HFFc6 (cell line): ENCODE results near the gene LUM. TPM values are rescaled to one million over a fixed set of nuclear protein-coding genes. Genes with fewer than 3 reads are reported as not detected.

Experiments
- DNase-seq: peaks from one replicate; pipeline ENCODE4 v3.0.0-alpha.2; 2018
- H3K27ac Mint-ChIP-seq: 2 replicates; pipeline ENCODE4 v1.8.0; 2020; ENCODE audit warnings: mild to moderate bottlenecking, mixed read lengths
- H3K27me3 Mint-ChIP-seq: 2 replicates; pipeline ENCODE4 v1.8.0; 2021; ENCODE audit warnings: mild to moderate bottlenecking, moderate library complexity, mixed read lengths; ENCODE audit not compliant: insufficient read depth
- H3K36me3 Mint-ChIP-seq: 2 replicates; pipeline ENCODE4 v1.8.0; 2021; ENCODE audit warnings: low read depth, mixed read lengths
- H3K4me1 Mint-ChIP-seq: 2 replicates; pipeline ENCODE4 v1.8.0; 2020; ENCODE audit warnings: low read depth, mixed read lengths
- H3K4me3 Mint-ChIP-seq: 2 replicates; pipeline ENCODE4 v1.8.0; 2020; ENCODE audit warnings: mild to moderate bottlenecking, moderate library complexity, mixed read lengths
- H3K9me3 Mint-ChIP-seq: 2 replicates; pipeline ENCODE4 v1.8.0; 2020; ENCODE audit warnings: mild to moderate bottlenecking, mixed read lengths
- CTCF ChIP-seq: fragments of 200-600 bp; sonication (generic); IDR thresholded peaks from 2 replicates; pipeline ENCODE4 v1.5.0; 2021; ENCODE audit warnings: antibody characterized with exemption, mild to moderate bottlenecking
- total RNA-seq, 6 experiments: library from RNA; stranded (reverse); fragmentation: NEBNext Ultra II Directional; extraction: Animal tissue kit (Norgen Biotek cat#: 25700); gene quantifications; 2 replicates in 1 of 6; 3 replicates in 5 of 6; pipeline ENCODE4 v1.2.3, GENCODE V29; 2021

LUM gene
- total RNA-seq, 6 experiments from 2014 or later = 34.3 to 78.1 (median 57.3) TPM

- Mint-ChIP-seq H3K27me3 (peaks cover 1% of the 10 kb centered on the region; the same call in 1 of the 2 replicates), H3K27ac (no peak overlapping the region), H3K9me3 (no peaks in the 10 kb centered on the region), H3K4me1 (no peaks in the 10 kb centered on the region), H3K4me3 (no peak overlapping the region), H3K36me3 (no peaks in the 10 kb centered on the region)
- no peak for TF ChIP-seq CTCF
- DNase-seq = no peak
Measured at GRCh38 chr12:91074851-91075250, 36.4 kb downstream of the LUM start.

- no peak for DNase-seq
- H3K4me1 Mint-ChIP-seq = no peaks in the 10 kb centered on the region
- peaks cover 1% of the 10 kb centered on the region; the same call in 1 of the 2 replicates for H3K27me3 Mint-ChIP-seq
- H3K36me3 Mint-ChIP-seq = no peaks in the 10 kb centered on the region
- no peak for TF ChIP-seq CTCF
- H3K27ac Mint-ChIP-seq = no peak overlapping the region
- H3K4me3 Mint-ChIP-seq = no peak overlapping the region
- H3K9me3 Mint-ChIP-seq = no peaks in the 10 kb centered on the region
Measured at GRCh38 chr12:91074154-91074709, 37.1 kb downstream of the LUM start.

- TF ChIP-seq CTCF = no peak
- H3K27me3 Mint-ChIP-seq = peaks cover 1% of the 10 kb centered on the region; the same call in 1 of the 2 replicates
- no peaks in the 10 kb centered on the region for H3K36me3 Mint-ChIP-seq
- no peak for DNase-seq
- no peaks in the 10 kb centered on the region for H3K4me1 Mint-ChIP-seq
- no peak overlapping the region for H3K27ac Mint-ChIP-seq
- H3K4me3 Mint-ChIP-seq = no peak overlapping the region
- H3K9me3 Mint-ChIP-seq = no peaks in the 10 kb centered on the region
Measured at GRCh38 chr12:91073426-91073825, 37.9 kb downstream of the LUM start.

GRCh38 chr12:91072931-91073330 lies 38.4 kb downstream of the LUM start:
- Mint-ChIP-seq H3K27ac (no peak overlapping the region), H3K27me3 (peaks cover 3% of the 10 kb centered on the region; the same call in 1 of the 2 replicates), H3K4me3 (no peak overlapping the region), H3K4me1 (no peaks in the 10 kb centered on the region), H3K36me3 (no peaks in the 10 kb centered on the region), H3K9me3 (no peaks in the 10 kb centered on the region)
- TF ChIP-seq CTCF = no peak
- DNase-seq = no peak

- TF ChIP-seq CTCF = no peak
- H3K27me3 Mint-ChIP-seq = peaks cover 2% of the 10 kb centered on the region; the same call in 1 of the 2 replicates
- no peak overlapping the region for H3K4me3 Mint-ChIP-seq
- H3K36me3 Mint-ChIP-seq = no peaks in the 10 kb centered on the region
- no peaks in the 10 kb centered on the region for H3K4me1 Mint-ChIP-seq
- no peaks in the 10 kb centered on the region for H3K9me3 Mint-ChIP-seq
- H3K27ac Mint-ChIP-seq = no peak overlapping the region
- no peak for DNase-seq
Measured at GRCh38 chr12:91070936-91071335, 40.4 kb downstream of the LUM start.

- no peak for DNase-seq
- Mint-ChIP-seq H3K27ac (no peak overlapping the region), H3K9me3 (no peaks in the 10 kb centered on the region), H3K36me3 (no peaks in the 10 kb centered on the region), H3K4me3 (no peak overlapping the region), H3K4me1 (no peaks in the 10 kb centered on the region), H3K27me3 (peaks cover 2% of the 10 kb centered on the region; the same call in 1 of the 2 replicates)
- no peak for TF ChIP-seq CTCF
Measured at GRCh38 chr12:91065396-91065795, 45.9 kb downstream of the LUM start.
